ENCODE data around the gene PTGFRN. TPM values are rescaled to one million over a fixed set of nuclear protein-coding genes. Genes with fewer than 3 reads are reported as not detected.

Gene PTGFRN
- total and polyA plus RNA-seq, 2 of the 4 experiments (the other 2 are of a cell fraction), result 0.90 to 1.1 TPM

DNA sequence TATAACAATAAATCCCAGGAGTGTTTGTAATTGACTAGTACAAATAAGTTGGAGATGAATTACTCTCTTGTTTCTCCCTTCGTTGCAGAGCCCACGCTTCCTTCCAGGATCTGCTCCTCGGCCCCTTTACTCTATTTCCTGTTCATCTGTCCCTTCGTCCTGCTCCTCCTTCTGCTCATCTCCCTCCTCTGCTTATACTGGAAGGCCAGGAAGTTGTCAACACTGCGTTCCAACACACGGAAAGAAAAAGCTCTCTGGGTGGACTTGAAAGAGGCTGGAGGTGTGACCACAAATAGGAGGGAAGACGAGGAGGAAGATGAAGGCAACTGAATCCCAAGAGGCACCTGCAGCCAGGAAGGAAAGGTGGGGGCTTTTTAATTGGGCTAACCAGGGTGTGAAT, 124.1 kb downstream of the PTGFRN start:
- H3K36me3 ChIP-seq (ENCODE audit: control insufficient read depth, insufficient read depth, low read length), result no peaks in the 10 kb centered on the region
- H2AK5ac ChIP-seq (ENCODE audit: low read depth, low read length), result no peak overlapping the region
- no peak overlapping the region for H3K9ac ChIP-seq (ENCODE audit: low read depth, low read length)
- no CpG with 5 or more reads among the region's 7 CpGs for WGBS, 2 experiments (ENCODE audit: extremely low coverage in 2 of 2, insufficient read length in 1 of 2)
- no peak overlapping the region for H3K23ac ChIP-seq (ENCODE audit: low read depth, low read length)
- TF ChIP-seq SMC3 (IDR thresholded peaks at IDR 0.05; ENCODE audit: low read depth, low read length) (no peak), MXI1 (IDR thresholded peaks at IDR 0.05; ENCODE audit: borderline replicate concordance, low read depth, low read length) (no peak), RCOR1 (IDR thresholded peaks at IDR 0.05; ENCODE audit: insufficient replicate concordance, low read length) (no peak), FOS (IDR thresholded peaks at IDR 0.05; ENCODE audit: low read depth, low read length) (no peak), BHLHE40 (IDR thresholded peaks at IDR 0.05; ENCODE audit: low read depth, low read length) (no peak), NFE2L2 (IDR thresholded peaks at IDR 0.05; ENCODE audit: low read depth, low read length) (no peak), MAZ (IDR thresholded peaks at IDR 0.05; ENCODE audit: borderline replicate concordance, low read depth, low read length) (no peak)
- TF ChIP-seq, protein P1, sequence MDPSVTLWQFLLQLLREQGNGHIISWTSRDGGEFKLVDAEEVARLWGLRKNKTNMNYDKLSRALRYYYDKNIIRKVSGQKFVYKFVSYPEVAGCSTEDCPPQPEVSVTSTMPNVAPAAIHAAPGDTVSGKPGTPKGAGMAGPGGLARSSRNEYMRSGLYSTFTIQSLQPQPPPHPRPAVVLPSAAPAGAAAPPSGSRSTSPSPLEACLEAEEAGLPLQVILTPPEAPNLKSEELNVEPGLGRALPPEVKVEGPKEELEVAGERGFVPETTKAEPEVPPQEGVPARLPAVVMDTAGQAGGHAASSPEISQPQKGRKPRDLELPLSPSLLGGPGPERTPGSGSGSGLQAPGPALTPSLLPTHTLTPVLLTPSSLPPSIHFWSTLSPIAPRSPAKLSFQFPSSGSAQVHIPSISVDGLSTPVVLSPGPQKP (IDR thresholded peaks at IDR 0.05; ENCODE audit: borderline replicate concordance, low read depth, low read length), result no peak
- TF ChIP-seq, protein P2, sequence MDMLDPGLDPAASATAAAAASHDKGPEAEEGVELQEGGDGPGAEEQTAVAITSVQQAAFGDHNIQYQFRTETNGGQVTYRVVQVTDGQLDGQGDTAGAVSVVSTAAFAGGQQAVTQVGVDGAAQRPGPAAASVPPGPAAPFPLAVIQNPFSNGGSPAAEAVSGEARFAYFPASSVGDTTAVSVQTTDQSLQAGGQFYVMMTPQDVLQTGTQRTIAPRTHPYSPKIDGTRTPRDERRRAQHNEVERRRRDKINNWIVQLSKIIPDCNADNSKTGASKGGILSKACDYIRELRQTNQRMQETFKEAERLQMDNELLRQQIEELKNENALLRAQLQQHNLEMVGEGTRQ (IDR thresholded peaks at IDR 0.05; ENCODE audit: low read depth, low read length), result no peak
- H3K9me3 ChIP-seq (ENCODE audit: control insufficient read depth, insufficient read depth, low read length), result no peaks in the 10 kb centered on the region
- H2AK9ac ChIP-seq (replicated peaks; ENCODE audit: low read depth, low read length, poor library complexity), result no peak overlapping the region
- H3K27ac ChIP-seq (ENCODE audit: insufficient read depth, low read length), result no peak overlapping the region
- dilution Hi-C loops (cut with HindIII; ENCODE audit: low sequenced_read_pairs, unreplicated experiment), result no loop called here
- H3K79me1 ChIP-seq (ENCODE audit: low read depth in 1 of 2, low read length in 2 of 2), result no peaks in the 10 kb centered on the region
- no peaks in the 10 kb centered on the region for H3K9me1 ChIP-seq (ENCODE audit: insufficient read depth, low read length)
- H3K27me3 ChIP-seq (ENCODE audit: control insufficient read depth, insufficient read depth, low read length), result peaks cover 2% of the 10 kb centered on the region; the same call in 1 of the 2 replicates
- H2AFZ ChIP-seq (replicated peaks; ENCODE audit: low read length, poor library complexity), result no peak overlapping the region
- no peak overlapping the region for H3K4ac ChIP-seq (ENCODE audit: low read depth, low read length)
- ChIA-PET CTCF (no interaction called here), POLR2A (ENCODE audit: unreplicated experiment) (no interaction called here)
- in situ Hi-C loops (cut with MboI; ENCODE audit: low sequenced_read_pairs), result no loop called here
- no peak overlapping the region for H3K4me2 ChIP-seq (ENCODE audit: low read depth, low read length)
- H2BK5ac ChIP-seq (ENCODE audit: low read depth, low read length, poor library complexity, severe bottlenecking), result no peak overlapping the region
- H2BK15ac ChIP-seq (ENCODE audit: low read depth, low read length), result no peak overlapping the region
- H2BK120ac ChIP-seq (ENCODE audit: low read depth, low read length), result no peak overlapping the region
- BruUV-seq (replicated peaks), result no TSS peak
- no peak overlapping the region for H4K91ac ChIP-seq (ENCODE audit: insufficient read depth, low read depth, low read length)
- DNase-seq (no peak), ATAC-seq (ENCODE audit: low read depth) (no peak)
- H4K5ac ChIP-seq (ENCODE audit: low read depth, low read length), result no peak overlapping the region
- H3K4me3 ChIP-seq (ENCODE audit: insufficient read depth, low read depth, low read length), result no peak overlapping the region
- H3K18ac ChIP-seq (ENCODE audit: low read depth, low read length), result no peak overlapping the region
- no peak overlapping the region for H3K56ac ChIP-seq (ENCODE audit: extremely low read depth, insufficient read depth, low read length)
- intact Hi-C loops (cut with micrococcal nuclease), result no loop called here
- no peak overlapping the region for H2BK20ac ChIP-seq (ENCODE audit: low read depth, low read length)
- H4K8ac ChIP-seq (ENCODE audit: low read depth in 2 of 2, low read length in 2 of 2), result no peak overlapping the region
- H4K20me1 ChIP-seq (ENCODE audit: insufficient read depth, low read length), result no peaks in the 10 kb centered on the region
- H3K4me1 ChIP-seq (ENCODE audit: control insufficient read depth, insufficient read depth, low read length), result no peaks in the 10 kb centered on the region
- no peak overlapping the region for H3K14ac ChIP-seq (replicated peaks; ENCODE audit: low read depth, low read length)
